CD4-positive, alpha-beta T cell treated with Interleukin-21 for 1 hour (primary cell): ENCODE data around the gene CTNNA3.

Source experiments
- DNase-seq: peaks from one replicate; pipeline ENCODE4 v3.0.0-alpha.2; 2020

CTNNA3 gene

DNA sequence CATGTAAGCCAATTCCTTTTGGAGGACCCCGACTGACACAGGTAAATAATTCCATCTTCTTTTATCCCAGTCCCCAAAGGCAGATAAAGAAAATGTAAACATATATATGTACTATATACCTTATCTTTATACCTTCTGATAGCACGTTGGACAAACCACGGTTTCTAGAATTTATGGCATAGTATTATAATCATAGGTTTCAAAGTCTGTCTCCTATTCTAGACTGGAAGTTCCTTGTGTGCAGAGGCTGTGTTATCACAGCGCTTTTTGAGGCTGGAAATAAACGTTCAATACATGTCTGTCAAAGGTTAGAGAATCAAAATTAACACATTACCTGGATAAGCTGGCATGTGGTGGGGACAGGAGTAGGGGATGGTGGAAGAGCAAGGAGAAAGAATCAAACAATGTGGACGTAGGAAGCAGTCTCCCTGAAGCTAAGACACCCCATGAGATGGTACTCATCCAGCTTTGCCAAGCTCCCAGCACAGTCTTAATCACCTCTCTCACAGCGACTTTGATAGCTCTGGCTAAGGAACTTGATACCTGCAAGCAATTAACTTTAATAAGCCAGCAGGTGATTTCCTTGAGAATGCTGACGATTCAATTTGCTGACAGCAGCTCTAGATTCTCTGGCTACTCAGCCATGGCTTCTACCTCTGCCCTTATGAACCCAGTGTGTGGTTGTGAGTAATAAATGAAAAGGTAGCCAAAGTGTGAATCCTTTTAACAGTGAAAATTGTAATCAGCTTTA, 978.6 kb downstream of the CTNNA3 start:
- no peak for DNase-seq

DNA sequence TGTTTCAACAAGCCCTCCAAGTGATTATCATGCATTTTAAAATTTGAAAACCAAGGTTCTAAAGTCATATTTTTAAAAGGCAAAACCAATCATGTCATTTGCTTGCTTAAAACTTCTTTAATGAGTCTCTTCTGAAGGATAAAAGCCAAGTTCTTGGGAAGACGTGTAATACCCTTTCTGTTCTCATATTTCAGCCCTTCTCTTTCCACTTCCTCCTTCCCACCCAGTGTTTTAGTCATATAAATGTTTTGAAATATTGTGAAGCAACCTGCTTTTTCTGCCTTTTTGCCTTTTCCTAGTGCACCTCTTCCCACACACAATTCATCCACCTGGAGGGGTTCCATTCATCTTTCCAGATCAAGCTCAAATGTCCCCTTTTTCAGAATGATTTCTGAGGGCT, 981.3 kb downstream of the CTNNA3 start:
- DNase-seq: no peak

DNA sequence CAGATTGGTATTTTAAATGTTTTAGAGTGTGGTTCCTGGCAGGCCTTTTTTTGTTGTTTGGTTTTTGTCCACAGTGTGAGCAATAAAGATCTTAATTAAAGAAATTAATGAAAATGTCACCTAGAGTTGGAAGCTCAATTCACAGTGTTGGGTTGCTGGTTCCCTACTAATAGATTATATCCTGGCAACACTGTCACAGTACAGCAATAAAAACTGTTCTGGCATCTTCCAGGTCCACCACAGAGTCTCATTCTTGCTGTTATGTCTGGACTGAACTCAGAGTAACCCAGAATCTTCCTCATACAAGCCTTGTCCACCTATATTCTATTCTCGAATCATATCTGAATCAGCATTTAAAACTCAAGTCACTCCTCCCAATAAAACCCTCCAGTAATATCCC, 982.6 kb downstream of the CTNNA3 start:
- no peak for DNase-seq

DNA sequence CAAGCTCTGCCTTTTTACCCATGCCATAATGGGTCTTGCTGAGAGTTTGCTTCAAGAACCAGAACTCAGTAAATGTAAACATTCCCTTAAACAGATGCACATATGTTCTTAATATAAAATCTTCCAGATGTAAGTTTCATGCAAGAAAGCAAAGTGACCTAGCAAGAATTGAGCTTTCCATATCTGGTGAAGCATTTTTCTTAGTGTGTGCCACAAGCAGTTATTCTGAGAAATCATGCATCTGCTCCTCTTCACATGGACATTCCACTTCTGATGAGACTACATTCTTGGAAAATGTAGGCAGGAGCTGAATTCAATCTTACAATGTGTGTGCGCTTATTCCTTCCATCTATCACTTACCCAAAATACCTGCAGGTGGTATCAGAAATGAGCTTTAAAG, 997.9 kb downstream of the CTNNA3 start:
- no peak for DNase-seq

DNA sequence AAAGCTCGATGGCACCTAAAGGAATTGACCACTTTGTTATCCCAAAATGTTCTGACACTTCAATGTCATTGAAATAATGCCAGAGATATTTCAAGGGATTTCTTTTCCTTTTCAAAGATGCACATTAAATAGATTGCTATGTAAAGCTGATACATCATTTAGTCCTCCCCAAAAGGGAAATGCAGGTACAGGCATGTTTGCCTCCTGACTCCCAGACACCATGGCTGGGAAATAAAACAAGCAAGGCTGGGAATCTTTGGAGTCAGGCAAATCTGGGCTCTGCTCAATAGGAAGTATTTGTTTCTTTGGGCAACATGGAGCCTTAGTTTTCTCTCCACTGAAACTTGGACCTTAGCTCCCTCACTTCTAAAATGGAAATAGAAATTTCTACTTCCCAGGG, 1000.9 kb downstream of the CTNNA3 start:
- no peak for DNase-seq

DNA sequence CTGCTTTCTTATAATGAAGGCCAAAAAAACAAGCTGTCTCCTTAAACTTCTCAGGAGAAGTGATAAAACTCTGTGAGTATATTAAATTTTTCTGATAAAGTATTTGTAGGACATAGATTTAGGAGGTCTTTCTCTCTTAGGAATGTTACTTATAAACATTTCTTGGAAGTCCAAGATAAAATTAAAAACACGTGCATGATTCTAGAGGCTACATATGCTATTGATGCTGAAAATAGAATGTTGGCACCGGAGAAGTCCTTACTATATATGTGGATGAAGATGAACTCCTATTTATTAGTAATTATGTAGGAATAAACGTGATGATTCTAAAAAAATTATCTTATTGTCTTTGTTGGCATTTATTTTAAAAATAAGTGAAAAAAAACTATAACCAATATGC, 1011.4 kb downstream of the CTNNA3 start:
- DNase-seq: no peak

DNA sequence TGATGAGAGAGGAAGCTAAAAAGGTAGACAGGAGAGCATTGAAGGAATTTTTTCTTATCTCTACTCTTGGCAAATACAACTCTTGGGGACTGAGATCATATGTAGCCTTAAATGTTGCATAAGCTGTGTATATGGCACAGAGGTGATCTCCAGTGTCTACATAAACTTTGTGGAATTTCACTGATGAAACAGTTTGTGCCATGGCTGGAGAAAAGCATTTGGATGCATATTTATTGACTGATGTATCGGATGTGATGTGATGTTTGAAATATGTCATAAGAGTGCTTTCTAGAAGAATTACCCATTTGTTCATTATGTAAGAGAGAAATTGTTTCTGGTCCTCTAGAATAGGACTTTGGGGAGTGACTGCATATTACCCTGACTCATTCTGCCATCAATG, 1015.1 kb downstream of the CTNNA3 start:
- DNase-seq: no peak

DNA sequence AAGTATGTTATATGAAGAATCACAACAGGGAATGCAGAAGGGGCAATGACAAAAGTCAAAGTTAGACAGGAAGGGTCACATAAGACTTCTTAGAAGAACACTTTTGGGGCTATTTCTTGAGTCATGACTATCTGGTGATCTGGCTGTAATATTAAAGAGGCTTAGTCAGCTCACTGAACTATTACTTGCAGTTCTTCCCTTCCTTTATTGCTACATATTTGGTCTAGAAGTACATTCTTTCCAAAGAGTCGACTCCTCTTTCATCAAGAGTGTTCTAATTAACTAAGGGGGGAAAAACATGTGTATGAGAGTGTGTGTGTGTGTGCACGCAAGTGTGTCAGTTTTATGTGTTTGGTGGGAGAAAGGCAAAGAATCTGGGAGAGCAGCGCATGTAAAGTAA, 1017.5 kb downstream of the CTNNA3 start:
- no peak for DNase-seq

DNA sequence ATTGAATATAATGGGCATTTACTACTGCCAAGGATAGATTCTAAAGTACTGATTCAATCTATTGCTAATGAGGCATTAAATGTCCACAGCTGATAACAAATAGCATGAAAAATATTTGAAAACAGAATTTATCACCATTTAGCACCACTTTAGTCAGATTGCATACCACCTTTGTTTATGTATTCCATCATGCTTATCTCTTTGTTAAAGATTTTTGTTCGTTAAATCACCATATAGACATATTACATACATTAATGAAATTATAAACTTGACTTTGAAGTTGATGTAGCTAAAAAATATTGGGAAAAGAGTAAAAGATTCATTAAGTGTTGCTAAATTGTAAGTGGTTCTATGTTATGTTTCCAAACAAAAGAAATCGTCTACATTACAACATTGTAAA, 1022.9 kb downstream of the CTNNA3 start:
- DNase-seq: no peak

DNA sequence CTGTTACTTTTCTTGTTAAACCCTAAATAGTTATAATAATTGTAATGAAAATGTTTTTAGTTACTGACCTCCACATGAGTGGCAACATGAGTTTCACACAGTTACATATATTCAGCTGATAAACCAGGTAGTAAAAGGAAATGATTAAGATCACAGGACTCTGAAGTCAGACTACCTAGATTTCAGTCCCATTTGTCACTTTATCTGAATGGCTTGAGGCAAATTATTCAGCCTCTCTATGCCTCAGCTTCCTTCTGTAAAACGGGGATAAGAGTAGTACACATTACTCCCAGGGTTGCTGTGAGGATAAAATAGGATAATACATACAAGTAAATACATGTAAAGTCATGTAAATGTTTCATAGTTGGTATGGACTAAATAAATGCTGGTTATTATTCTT, 1024.4 kb downstream of the CTNNA3 start:
- no peak for DNase-seq

DNA sequence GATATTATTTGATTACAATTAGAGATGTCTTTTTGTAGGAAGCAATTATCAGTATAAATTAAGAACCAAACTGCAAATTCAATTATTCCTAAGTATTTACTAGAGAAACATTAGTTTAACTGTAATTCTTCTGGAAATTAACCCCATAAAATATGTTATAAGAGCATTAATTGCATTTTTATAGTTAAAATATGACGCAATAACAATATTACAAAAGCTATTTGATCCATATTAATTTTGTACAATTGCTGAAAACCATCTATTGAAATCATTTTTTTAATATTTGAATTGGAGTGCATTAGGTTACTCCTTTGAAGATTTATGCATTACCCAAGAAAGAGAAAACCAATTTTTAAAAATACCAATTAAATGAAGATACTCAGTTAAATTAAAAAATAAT, 1024.9 kb downstream of the CTNNA3 start:
- DNase-seq: no peak

DNA sequence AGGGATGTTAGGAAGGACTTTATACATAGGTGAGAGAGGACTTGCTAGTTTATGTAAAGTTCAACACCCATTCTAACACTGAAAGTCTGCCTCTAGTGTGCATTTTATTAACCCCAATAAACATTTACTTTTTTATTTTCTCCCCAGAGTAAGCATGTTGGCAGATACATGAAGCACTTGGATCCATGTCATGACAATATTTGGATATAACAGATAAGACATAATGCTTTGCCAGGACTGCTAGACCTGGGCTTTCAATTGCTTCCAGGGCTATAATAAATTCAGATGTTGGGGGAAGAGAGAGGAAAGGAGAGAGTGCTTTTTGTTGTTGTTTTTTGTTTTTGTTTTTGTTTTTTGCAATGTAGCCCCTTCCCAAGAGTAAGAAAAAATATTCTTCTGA, 1039.5 kb downstream of the CTNNA3 start:
- no peak for DNase-seq

DNA sequence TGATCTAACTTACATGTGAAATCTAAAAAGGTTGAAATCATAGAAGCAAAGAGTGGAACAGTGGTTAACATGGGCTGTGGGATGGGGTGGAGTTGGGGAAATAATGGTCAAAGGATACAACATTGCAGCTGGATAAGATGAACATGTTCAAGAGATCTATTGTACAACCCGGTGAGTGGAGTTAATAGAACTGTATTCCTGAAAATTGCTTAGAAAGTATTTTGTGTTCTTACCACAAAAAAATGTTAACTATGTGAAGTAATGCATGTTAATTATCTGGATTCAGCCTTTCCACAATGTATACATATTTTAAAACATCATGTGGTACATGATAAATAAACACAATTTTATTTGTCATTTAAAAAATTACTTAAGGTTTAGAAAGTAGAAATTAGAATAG, 1041.1 kb downstream of the CTNNA3 start:
- no peak for DNase-seq

DNA sequence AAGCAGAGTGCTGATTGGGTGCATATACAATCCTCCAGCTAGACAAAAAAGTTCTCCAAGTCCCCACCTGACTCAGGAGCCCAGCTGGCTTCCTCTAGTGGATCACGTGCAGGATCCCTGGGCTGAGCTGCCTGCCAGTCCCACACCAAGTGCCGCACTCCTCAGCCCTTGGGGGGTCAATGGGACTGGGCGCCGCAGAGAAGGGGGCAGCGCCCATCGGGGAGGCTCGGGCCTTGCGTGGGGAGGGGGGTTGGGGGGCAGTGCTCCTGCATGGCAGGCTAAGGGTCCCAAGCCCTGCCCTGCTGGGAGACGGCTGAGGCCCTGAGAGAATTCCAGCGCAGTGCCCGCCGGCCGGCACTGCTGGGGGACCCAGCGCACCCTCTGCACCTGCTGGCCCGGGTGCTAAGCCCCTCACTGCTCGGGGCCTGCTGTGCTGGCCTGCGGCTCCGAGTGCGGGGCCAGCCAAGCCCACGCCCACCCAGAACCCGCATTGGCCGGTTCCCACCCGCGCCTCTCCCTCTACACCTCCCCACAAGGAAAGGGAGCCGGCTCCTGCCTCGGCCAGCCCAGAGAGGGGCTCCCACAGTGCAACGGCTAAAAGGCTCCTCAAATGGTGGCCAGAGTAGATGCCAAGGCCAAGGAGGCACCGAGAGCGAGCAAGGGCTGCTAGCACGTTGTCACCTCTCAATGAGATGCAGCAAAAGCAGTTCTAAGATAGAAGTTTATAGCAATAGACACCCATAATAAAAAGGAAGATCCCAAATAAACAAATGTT, 1044.5 kb downstream of the CTNNA3 start:
- DNase-seq: no peak

DNA sequence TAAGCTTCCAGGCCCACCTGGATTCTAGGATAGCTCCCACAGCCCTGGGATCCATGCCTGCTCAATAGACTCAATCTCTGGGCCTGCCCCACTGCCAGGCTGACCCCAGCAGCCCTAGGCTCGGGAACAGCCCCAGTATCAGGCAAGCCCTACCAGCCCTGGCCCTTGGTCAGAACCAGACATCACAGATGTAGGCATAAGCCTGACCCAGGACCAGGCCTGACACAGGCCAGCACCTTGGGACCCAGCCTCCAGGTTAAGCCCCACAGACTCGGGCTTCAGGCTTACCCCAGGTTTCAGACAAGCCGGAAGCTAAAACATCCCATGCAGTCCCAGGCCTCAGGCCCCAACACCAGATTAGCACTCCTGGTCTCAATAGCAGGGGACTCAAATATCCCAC, 1046.4 kb downstream of the CTNNA3 start:
- DNase-seq: no peak

DNA sequence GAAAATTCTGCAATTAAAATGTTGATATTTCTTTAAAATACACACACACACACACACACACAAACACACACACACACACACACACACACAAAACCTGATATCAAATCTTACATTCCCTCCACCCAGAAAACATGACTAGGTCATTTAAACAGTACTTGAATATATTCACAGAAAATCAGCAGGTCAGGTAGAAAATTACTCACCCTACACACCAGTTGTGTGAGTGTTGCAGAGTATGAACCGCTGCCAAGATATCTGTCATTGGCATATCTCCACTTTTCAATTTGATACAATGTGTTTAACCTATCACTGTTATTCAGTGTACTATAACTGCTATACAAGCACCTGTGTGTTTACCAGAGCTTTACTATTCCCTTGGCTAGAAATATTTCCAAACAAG, 1053.8 kb downstream of the CTNNA3 start:
- DNase-seq: no peak

DNA sequence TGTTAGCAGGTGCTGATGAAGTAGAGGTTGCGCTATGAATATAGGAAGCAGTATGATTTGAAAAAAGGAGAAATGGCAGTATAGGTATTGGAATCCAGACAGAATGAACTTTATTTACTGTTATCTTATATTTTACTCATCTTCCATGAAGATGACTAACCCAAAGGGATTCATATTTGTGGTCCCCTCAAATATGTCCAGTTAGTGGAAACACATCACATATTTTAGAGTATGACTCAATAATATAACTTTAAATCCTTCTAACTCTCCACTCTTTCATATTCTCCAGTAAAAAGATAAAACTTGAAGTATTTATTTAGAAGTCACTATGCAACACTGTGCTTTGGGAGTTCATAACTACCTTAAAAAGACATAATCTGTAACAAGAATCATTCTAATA, 1056.6 kb downstream of the CTNNA3 start:
- DNase-seq: no peak

DNA sequence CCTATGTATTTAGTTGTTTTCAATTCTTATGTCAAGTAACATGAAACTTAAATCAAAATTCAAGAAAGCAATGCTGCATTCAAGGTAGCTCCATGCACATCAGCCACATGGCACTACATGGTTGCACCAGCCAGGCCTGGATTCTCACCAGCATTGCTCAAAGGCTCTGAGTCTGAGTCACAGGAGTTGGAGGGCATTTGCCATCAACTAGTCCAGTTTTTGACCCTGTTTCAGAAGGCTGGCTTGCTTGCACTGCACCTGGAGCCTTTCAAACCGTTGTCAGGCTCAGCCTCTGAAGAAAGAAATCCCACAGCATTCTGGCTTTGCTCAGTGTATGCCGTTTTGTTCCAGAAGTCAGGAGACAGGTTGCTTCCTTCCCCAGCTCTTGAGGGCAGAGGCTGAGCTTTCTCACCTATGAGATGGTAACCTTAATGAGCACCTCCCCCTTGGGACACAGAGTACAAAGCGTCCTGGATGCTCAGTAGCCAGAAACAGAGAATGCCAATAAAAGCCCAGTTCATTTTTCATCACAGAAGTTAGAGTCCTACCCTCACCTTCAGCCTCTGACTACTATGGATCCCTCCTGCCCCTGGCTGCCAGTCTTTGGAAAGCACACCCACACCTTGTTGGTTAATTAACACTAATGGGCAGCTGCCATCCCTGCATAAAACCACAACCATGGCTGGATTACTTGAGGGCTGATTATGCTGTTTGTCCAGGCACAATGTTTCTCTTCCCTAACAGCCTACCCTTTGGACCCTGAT, 1058.5 kb downstream of the CTNNA3 start:
- no peak for DNase-seq

DNA sequence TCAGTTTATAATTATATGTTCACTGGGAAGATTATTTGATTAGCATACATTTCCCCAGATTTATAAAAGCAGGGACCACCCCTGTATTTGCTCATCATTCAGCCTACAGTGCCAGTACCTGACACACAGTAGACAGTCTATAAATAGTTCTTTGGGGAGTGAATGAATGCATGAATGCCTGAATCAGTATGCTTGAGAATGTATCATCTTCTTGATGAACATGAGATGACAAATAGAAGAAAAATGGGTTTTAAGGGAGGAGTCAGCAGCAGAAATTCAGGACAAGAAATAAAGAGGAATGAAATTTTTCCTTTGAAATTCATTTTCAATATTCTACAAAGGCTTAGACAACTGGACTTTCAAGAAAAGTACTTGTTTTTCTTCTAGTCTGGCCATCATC, 1066.0 kb downstream of the CTNNA3 start:
- no peak for DNase-seq

DNA sequence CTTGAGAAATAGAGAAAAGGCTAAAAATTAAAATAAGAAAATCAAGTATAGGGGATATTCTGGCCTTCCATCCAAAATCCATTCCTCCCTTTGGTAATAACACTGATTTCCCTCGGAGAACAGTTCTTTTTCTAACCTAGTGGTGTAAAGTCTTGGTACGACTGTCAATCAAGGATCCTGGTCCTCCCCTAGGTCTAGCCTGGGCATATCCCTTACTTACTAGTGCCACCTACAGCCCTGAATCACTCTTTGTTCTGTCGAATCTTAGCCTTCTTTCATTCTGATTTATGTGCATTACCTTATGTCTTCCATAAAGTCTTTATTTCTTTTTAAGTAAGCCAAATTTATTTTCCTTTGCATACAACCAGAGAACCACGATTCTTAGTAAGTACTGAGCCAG, 1068.8 kb downstream of the CTNNA3 start:
- no peak for DNase-seq

DNA sequence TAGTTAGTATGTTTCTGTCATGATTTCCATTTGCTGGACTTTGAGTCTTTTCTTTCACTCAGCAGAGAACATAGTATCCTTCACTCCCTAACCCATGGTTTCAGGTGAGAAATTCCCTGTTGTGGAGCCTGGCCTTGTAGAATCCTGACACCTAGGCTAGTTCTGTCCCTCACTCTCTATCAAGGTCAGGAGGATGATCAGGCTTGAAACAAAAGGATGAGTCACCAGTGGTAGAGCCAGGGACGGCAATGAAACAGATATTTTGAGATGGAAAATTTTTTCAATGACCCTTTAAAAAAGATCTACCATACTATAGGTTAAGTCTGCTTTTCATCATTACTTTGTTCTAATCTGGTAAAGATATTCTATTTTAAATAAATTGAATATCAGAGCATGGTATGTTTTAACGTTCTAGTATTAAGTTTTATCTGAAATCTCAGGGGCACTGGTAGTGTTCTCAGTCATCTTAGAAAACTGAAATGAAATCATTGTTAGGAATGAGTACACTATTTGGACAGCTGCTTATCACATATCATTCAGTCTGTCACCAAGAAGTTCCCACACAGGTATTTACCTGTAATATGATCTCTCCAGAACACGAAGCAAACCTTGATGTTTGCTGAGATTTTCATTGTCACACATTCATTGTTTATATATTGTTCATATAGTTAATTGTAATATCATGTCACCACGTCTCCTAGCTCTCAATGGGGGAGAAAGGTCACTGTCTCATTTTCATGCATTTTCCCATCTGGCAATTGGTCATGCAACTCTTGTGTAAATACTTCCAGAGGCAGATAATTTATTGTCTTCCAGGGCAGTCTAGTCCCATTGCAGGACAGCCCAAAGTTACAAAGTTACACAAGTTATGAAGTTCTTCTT, 1070.0 kb downstream of the CTNNA3 start:
- no peak for DNase-seq

DNA sequence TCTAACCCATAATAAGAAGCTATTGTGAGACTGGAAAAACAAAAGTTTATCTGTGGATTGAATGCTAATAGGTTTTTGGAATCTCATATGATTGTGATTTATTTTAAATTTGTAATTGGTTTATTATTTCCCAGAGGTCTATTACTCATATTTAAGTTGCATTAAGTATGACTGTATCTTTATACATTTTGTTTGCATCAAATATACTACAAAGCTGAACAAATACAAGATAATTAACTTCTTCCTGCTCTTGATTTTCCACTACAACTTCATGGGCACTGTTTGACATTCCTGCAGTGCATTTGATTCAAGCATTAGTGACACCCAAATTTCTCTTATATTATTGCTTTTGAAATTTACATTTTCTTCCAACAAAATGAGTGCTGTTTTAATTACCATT, 1073.9 kb downstream of the CTNNA3 start:
- no peak for DNase-seq

DNA sequence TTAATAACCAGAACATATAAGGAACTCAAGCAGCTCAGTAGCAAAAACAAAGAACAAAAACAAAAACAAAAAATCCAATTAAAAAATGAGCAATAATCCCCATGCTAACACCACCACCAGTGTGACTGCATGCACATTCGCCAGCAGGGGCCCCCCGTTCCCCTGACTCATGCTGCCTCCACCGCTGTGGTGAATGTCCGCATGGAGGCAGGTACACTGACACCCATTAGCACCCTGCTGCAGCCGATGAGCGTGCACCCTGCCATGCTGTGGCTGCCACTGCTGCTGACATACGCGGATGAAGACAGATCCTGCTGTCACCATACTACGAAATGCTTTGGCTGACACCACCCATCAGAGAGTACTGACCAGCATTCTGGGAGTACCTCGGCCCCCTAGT, 1091.8 kb downstream of the CTNNA3 start:
- no peak for DNase-seq
